HG02885 (cell line): ENCODE results near the gene NCAPH2.

ENCODE experiments used
- ATAC-seq: cut with Tn5 transposase; IDR thresholded peaks from one replicate; pipeline ENCODE4 v1.9.1; 2021; ENCODE audit warnings: mild to moderate bottlenecking; ENCODE audit not compliant: unreplicated experiment, poor library complexity

The NCAPH2 gene

DNA sequence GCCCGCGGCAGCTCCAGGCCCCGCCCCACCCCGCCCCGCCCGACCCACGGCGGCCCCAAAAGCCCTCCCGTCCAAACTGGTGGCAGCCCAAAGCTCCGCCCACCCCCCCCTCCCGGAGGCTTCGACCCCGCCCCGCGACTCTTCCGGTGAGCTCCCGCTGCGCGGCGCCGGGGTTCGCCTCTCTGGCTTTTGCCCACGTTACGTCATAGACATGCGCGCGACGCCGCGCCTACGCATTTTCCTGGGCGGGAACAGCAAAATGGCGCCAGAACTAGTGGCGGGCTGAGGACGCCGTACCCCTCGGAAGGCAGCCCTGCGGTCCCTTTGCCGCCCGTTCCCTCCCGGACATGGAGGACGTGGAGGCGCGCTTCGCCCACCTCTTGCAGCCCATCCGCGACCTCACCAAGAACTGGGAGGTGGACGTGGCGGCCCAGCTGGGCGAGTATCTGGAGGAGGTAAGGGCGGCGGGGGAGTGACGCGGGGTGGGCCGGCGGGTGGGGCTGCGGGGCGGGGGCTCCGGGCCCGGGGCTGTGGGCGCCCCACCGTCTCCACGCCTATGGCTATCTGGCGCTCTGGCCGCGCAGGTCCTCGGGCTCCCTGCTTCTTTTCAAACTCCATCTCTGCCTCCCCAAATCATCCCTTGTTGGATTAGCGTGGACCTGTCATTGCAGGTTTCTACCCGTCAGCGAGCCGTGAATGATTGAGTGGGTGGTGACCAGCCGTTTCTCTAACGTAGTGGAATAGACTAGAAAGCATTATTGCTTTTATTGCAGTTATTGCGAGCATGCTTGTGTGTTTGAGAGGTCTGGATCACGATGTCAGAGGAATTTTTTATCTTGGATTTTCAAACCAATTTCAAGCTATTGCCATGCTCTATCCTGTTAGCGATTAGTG lies at the start of gene NCAPH2:
TSS of gene NCAPH2 (plus strand) at position 234 of the 894 bp plus-strand sequence. CDS start at position 348, 114 bp downstream.
- ATAC-seq: peak; percentile 74

DNA sequence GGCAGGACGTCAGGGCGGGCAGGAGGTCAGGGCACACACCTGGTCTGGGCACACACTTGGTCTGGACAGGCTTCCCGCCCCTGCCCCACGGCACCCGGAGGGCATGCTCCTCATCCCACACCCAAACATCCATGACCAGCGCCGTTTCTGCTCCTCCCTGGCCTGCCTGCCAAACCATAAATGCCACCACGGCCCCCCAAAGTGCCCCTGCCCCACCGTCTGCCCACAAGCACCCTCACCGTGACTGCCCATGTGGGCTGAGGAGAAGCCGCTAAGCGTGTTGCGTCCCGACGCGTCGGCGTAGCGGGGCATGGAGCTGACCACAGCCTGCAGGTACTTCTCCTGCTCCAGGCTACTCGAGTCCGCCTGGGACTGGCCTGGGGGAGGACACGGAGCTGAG lies 49.0 kb upstream of the NCAPH2 start:
- ATAC-seq: no peak

DNA sequence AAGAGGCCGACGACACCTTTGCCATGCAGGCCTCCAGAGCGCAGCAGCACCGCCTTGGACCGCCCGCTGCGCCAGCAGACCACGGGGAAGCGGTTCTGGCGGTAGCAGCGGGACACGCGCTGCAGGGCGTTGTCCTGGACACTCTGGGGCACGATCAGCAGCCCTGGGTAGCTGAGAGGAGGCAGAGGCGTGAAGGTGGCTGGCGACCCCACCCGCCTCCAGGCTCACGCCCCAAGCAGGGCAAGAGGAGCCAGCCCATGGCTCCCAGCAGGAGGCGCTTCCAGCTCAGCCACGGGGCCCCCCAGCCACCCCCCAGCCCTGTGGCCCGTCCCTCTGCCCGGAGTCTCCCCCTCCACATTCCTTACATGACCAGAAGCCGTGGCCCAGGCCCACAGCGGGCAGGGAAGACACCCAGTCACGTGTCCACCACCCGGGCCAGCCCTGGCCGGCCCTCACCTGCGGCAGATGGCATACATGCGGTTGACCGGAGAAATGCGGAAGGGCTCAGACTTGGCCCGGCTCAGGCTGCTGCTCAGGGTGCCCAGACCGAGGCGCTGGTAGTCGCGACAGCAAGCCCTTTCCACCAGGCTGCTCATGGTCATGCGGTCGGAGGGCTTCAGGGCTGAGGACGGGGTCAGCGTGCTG lies 48.4 kb upstream of the NCAPH2 start:
- no peak for ATAC-seq

DNA sequence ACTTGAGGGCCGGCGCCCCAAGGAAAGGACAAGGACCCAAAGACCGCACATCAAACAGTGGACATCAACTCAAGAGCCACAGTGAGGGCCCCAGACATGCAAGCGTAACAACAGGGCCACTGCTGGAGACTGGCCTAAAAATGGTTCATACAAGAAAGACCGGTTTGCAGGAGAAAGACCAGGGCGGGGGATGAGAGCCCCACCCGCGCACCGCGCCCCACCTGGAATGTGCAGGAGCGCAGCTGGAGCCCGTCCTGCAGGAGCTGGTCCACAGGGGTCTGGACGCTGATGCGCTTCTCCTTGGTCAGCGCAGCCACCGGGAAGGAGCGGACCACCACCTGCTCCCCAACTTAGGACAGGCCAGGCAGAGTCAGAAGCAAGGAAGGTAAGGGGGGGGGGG lies 47.1 kb upstream of the NCAPH2 start:
- ATAC-seq: no peak

DNA sequence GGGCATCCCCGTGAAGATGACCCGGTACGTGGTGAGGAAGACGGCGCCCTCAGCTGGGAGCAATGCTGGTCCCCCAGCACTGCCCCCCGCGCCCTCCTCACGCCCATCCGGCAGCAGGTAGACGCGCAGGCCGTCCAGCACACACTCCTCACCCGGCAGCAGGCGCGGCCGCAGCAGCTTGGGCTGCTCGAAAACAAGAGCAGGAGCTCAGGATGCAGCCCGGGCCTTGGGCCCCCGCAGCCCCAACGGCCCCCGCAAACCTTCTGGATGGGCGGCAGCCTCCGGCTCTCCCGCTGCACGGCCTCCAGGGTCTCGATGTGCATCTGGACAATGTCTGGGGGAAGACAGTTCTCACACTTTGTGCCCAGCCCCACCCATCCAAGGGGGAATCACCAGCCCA lies 46.5 kb upstream of the NCAPH2 start:
- ATAC-seq: no peak

DNA sequence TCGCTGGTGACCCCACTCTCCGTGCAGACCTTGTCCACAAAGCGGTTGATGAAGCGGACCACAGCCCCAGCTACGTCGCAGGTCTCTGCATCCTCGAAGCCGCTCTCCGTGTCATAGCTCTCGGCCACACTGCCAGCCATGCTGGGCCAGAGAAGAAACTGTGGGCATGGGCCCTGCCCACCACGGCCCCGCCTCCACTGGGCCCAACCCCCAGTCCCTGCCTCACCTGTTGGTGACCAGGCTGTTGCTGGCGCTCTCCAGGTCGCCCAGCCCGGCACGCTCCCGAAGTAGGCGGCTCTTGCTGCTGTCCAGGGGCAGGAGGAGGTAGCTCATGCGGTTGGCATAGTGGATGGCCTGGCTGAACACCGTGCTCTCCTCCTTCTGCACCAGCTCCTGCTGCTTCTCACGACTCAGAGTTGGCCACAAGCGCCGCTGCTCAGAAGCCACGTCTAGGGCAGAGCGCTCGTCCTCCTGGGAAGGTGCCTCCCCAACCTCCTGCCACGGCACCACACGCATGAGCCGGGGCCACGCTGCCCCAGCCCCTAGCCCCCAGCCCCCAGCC lies 46.0 kb upstream of the NCAPH2 start:
- ATAC-seq: no peak

DNA sequence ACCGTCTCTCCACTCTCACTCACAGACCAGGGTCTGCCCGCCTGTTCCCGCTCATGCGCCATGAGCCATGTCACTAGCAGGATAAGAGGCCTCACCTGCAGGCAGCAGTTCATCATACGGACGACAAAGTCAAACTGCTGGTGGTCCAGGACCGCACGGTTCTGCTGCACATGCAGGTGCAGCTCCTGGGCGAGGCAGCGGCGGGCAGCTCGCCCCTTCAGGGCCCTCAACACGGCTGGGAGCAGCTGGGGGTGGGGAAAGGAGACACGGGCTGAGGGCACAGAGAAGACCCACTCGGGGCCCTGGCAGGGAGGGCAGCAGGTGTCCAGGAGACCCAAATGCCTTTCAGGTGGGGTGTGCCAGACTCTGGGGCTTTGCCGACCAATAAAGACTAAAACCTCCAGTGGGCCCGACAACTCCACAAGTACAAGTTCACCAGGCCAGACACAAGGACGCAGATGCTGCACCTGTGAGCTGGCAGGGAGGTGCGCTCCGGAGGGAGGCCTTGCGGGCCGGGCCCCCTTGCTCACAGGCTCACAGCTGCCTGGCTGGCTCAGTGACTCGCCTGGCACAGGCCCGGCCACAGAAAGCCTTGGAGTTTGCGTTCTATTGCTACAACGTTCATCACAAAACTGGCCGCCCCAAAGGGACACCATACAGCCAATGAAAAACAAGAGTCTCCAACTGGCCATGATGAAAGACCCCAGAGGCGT lies 44.7 kb upstream of the NCAPH2 start:
- ATAC-seq: no peak

DNA sequence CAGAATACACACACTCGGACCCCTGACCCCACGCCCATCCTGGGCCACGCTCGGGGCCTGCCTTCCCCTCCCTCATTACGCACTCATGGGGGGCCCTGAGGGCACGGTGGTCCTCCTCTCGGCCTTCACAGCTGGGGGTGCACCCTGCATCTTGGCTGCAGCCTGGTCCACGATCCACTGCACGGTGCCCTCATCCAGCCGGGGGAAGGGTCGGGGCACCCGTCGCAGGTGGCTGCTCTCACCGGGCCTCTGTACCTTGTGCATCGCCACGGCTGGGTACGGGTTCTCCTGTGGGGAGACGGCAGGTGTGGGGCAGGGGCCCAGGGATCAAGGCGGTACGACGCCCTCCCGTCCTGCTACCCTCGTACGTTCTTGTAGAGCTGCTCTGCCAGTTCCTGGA lies 43.6 kb upstream of the NCAPH2 start:
- no peak for ATAC-seq

DNA sequence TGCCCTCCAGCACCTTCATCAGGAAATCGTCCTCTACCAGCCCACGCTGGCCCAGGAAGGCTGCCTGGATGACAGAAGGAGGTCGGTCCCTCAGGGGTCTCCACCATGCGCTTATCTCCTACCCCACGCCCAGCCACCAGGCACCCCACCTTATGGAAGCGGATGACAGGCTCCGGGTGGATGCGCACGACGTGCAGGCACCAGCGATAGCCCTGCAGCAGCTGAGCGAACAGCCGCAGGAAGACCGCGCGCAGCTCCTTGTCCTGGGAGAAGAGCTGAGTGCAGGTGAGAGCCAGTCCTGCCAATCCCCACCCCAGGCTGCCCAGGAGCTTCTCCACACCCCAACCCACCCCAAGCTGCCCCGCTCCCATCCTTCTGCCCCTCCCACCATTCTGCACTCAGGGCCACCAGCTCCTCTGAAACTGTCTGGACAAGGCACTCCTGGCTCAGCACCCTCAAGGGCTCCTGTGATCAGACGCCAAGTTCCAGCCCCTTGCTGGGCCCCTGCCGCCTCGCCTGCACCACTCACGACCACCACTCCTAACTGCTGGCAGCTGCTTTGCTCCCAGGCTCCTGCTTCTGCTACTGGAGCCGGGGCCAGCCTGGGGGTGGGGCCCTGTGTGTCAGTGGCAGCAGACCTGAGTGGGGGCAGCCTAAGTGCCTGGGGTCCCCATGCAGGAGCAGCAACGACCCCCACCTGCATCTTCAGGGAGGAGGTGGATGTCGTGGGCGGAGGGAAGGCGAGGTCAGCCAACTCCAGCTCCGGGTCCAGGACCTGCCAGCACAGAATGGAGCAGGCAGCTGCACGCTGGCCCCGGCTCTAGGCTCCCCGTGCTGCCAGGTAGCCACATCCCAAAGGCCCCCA lies 42.7 kb upstream of the NCAPH2 start:
- no peak for ATAC-seq

DNA sequence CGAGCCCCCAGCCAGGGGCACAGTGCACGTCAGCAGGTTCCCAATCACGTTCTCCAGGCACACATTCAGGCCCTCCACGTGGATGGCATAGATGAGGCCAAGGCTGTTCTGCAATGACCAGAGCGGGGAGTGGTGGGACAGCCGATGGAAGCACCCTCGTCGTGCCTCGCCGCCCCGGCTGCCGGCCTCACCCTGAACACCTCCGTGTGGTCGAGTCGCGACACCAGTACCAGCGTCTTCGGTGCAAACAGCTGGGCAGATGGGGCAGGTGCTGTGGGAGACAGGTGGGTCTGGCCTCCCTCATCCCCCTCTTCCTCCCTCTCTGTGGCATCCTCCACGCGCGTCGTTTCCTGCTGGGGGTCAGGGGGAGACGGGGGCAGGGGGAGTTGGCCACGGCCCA lies 40.7 kb upstream of the NCAPH2 start:
- no peak for ATAC-seq

DNA sequence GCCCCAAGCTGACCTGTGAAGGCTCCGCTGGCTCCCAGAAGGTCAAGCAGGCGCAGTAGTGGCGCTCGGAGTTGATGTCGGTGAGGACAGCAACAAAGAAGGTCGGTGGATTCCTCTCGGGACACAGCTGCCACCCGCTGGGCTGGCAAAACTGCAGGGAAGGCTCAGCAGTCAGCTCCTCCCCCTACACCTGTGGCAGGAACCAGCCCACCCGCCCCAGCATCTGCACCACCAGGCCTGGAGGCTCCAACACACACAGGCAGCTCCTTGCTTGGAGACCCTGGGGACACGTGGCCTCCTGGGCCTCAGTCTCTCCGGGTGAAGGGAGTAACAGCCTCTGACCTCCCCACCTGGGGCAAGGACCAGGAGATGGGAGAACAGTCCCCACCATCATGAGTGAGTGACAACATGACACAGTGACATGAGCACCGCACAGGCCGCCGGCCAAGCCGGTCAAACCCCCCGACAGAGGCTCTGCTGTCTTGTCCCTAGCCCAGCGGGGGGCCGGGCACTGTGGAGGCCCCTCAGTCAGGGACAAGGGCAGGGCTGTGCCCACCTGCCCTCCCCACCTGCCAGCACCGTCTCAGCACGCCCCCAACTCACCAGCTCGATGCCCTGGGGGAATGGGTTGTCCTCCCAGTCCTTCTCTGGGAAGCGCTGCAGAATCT lies 40.1 kb upstream of the NCAPH2 start:
- ATAC-seq: no peak

DNA sequence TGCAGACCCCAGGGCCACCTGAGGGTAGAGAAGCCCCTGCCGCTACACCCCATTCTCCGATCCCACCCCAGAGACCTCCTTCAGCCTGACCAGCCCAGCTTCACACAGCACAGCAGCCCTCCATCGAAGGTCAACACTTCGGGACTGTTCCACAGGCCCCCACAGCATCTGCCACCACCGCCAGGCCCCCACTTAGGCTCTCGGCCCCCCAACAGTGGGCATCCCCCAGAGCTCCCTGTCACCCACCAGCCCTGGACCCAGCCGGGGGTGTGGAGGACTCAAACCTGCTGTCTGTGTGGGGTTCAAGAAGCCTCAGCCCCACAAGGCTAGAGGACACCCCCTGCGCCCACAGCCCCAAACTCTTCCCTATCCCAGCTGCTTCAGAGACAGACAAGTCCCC lies 39.4 kb upstream of the NCAPH2 start:
- no peak for ATAC-seq

DNA sequence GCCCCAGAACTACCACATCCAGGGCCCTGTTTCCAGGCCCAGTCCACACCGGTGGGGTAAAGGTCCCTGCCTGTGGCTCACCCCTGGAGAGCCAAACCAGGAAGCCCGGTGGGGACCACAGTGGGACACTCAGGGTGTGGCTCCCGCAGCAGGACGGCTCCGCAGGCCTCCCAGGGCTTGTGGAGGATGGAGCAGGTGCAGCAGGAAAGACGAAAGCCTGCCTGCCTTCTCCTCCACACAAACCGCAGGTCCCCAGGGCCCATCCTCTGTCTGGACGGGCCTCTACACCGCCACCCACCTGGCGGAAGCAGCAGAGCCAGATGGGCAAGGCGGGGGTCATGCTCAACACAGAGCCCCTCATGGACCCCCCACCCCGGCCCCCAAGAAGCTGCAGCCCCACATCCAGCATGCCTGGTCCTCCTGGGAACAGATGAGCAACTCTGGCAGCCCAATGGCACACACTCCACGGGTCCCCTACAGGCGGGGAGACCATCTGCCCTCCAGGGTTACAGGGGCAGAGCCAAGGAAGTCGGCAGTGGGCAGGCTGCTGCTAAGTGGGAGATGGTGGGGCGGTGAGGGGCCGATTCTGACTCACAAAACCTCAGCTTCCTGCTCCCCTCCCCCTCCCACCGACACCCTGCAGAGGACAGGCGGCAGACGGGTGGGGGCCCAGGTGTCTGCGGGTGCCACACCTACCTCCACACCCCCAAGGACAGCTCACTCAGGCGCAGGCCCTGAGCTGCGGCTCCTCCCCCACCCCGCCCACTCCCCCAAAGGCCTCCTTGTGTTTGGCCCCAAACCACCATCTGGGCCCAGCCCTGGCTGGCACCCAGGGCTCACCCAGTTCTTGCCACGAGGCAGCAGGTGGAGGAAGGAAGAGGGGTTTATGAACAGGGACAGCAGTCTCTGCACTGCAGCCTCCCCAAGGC lies 38.4 kb upstream of the NCAPH2 start:
- peak; percentile 66 for ATAC-seq

DNA sequence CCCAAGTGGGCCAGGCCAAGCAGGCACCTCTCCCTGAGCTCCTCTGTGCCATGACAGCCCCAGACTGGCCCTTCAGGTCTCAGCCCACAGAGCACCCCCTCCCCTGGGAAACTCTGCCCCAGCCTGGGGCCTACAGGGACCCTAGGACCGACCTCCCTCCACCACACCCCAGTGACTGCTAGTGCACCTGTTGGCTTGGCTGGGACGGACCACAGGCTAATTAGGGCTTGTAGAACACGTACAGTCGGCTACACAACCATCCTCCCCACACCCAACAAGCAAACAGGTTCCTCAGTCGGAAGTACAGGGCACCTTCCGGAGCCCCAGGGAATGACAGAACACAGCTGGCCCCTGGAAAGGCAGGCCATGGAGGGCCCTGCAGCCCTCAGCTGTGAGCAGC lies 37.5 kb upstream of the NCAPH2 start:
- ATAC-seq: no peak

DNA sequence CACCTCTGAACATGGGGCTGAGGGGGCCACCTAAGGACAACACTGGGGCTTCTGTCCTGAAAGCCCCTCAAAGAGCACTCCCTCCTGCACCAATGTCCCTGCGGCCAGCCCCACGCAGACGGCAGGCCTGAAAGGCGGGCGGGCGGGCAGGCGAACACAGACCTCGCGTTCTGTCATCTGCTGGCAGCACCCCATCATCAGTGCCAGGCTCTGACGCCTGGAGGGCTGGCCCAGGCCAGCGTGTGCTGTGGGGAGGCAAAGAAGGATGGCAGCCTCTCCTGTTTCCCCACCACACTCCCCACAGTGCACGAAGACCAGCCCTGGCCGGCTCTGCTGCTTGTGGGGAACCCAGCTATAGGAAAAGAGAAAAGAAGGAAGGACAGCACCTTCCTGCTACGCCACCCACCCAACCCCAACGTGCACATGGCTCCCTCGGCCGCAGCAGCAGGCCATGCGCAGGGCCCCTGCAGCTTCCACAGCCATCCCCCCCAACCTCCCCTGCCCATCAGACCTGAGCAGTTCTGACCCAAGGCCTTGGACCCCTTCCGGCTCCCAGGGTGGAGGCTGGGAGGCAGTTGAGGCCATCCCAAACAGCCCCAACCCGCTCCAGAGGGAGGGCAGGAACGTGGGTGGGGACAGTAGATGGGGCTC lies 36.7 kb upstream of the NCAPH2 start:
- no peak for ATAC-seq

DNA sequence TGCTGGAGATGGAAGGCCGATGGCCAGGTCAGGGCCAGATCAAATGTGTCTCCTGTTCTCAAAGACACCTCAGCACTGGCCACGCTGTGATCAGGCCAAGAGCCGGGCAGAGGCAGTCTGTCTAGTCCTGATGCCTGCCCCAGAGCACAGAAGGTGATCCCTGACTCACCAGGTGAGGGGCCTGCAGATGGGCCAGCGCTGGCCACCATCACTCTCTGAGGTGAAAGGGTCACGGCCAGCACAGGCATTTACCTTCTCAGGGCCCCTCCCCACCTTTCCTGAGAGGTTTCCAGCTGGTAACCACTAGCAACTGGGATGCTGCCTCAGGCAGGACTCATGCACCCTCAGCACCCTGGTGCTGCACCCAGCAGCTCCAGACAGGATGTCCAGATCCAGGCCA lies 36.1 kb upstream of the NCAPH2 start:
- no peak for ATAC-seq

DNA sequence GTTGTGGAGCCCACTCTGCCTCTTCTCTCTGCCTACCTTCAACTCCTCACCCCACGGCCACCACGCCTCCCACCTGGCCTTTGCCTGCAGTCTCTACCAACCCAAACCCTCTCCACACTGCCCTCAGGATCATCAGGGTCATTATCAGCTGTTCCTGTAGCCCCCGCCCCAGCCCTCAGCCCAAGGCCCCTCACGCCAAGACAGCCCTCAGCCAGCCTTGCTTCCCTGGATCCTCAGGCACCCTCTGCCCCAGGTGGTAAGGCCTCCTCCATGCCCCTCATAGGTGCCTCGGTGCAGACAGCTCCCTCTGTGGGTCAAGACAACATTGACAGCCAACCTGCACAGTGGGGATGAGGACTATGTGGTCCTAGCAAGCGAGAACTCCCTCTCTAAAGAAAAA lies 34.9 kb upstream of the NCAPH2 start:
- no peak for ATAC-seq
